Measurements from ENCODE around the gene PADI6.

- TF ChIP-seq EZH2 (IDR thresholded peaks at IDR 0.05): no peak
- TF ChIP-seq, protein P1, sequence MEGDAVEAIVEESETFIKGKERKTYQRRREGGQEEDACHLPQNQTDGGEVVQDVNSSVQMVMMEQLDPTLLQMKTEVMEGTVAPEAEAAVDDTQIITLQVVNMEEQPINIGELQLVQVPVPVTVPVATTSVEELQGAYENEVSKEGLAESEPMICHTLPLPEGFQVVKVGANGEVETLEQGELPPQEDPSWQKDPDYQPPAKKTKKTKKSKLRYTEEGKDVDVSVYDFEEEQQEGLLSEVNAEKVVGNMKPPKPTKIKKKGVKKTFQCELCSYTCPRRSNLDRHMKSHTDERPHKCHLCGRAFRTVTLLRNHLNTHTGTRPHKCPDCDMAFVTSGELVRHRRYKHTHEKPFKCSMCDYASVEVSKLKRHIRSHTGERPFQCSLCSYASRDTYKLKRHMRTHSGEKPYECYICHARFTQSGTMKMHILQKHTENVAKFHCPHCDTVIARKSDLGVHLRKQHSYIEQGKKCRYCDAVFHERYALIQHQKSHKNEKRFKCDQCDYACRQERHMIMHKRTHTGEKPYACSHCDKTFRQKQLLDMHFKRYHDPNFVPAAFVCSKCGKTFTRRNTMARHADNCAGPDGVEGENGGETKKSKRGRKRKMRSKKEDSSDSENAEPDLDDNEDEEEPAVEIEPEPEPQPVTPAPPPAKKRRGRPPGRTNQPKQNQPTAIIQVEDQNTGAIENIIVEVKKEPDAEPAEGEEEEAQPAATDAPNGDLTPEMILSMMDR (IDR thresholded peaks at IDR 0.05): no peak
Measured at GRCh38 chr1:17360272-17360956, 11.6 kb upstream of the PADI6 start.
